ENCODE measurements around the gene RASSF5.
"Not testable (repeated sequence)": the region's sequence is repeated elsewhere in the genome, so short reads cannot be mapped to it uniquely, and the experiment has no call there.

RASSF5 gene

DNA sequence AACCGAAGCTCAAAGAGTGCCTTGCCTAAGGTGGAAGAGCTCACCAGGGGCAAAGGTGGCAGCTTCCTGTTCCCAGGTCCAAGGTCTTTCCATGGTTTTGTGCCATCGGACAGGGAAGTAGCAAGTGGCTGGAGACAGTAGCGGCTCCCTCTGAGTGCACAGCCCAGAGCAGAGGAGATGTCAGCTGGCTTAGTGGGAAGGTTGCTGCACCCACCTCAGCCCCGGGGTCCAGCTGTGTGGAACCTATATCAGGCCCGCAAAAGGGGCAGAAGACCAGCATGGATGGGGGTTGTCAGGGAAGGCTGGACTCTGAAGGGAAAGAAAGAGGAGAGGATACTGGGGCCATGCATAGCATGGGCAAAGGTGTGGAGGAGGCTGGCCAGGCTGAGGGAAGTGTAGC lies 30.2 kb upstream of the RASSF5 start:
- DNase-seq = no peak

DNA sequence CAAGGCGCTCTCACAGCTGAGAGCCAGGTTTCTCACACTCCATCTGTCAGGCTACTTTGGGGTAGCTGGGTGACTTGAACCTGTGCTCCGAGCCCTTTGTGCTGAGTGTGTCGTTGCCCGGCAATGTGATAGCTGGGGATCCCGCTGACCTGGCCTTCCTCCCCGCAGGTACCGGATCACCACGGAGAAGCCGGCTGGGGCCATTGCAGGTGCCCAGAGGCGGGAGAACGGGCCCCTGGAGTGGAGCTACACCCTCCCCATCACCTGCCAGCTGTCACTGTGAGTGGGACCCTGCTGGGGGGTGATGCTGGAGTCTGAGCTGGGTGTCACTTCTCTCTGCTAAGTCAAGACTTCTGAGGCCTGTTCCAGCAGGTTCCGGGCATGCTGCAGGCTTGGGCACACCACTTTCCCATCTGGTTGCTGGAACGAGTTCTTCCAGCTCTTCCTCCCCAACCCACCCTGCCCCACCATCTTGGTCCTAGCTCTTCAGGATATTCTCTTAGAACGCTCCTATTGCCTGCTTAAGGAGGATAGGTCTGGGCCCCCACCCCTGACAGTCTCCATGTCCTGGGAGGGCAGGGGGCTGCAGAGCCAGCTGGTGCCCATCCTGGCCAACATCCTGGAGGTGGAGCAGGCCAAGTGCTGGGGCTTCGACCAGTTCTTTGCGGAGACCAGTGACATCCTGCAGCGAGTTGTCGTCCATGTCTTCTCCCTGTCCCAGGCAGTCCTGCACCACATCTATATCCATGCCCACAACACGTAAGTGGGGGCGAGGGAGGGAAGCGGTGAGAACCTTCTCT lies 29.6 kb upstream of the RASSF5 start:
- DNase-seq = no peak

DNA sequence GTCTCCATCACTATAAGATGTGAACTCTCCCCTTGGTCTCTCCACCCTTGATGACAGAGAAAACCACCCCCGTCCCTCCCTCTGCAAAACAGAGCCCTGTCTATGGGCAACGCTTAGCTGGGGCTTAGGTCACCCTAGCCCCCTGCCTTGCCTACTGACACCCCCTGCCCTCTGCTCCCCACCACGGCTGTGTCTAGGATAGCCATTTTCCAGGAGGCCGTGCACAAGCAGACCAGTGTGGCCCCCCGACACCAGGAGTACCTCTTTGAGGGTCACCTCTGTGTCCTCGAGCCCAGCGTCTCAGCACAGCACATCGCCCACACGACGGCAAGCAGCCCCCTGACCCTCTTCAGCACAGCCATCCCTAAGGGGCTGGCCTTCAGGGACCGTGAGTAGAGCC lies 28.6 kb upstream of the RASSF5 start:
- no peak for DNase-seq

DNA sequence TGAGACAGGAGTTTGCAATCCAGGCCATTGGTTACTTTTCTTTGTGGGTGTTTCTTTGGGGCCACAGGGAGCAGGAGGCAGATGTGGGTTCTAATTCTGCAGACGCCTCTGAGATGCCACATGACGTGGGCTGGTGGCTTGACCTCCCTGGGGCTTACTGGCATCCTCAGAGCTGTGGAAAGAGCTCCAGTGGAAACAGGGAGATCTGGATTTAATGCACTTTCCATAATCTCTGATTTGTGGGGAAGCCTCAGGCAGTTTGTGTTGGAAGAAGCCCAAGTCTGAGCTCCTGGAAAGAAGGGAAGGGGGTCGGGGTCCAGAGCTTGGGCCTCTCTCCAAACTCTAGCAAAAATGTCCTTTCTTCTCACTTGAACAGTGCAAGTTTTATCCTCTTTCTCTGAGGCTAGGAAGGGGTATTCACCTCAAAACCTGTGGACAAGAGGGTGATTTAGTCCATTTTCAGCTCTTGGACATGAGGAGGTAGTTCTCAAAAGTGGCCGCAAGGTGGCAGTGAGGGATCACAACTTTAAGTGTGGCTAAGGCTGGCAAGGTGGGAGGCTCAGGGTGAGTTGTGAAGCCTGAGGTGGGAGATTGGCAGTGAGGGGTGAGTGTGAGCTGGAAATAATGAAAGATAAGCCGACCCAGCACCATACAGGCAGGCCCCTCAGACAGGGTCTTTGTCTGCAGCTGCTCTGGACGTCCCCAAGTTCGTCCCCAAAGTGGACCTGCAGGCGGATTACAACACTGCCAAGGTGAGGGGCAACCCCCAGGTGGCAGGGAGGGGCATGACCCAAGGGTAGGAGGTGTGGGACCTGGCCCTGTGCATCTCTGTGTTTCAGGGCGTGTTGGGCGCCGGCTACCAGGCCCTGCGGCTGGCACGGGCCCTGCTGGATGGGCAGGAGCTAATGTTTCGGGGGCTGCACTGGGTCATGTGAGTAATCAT lies 27.9 kb upstream of the RASSF5 start:
- peak; percentile 13 for DNase-seq

DNA sequence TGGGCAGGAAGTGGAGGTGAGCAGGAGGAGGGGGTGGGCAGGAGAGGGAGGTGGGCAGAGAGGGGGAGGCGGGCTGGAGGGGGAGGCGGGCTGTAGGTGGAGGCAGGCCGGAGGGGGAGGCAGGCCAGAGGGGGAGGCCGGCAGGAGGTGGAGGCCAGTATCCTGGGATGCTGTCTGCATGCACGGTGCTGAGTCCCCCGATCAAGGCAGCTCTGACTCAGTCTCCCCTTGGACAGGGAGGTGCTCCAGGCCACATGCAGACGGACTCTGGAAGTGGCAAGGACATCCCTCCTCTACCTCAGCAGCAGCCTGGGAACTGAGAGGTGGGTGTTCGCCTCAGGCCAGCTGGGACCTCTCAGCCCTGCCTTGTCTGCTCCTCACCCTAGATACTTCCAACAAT lies 27.1 kb upstream of the RASSF5 start:
- DNase-seq = no peak

DNA sequence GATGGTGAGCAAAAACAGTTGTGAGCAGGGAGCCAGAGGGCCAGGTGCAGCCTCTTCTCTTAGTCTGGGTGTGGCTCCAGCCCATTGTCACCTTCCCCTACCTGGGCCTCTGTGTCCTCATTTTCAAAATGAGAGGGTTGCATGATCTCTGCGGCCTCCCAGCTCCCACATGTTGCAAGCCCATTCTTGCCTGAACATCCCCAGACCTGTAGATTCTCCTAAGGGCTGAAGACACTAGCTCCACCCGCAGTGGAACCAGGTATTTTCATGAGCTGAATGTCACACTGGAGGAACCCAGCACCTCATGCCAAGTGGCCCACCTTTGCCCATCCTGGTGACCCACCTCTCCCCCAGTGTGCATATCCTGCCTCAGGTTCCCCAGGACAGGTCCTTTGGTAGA lies 24.7 kb upstream of the RASSF5 start:
- DNase-seq = no peak

DNA sequence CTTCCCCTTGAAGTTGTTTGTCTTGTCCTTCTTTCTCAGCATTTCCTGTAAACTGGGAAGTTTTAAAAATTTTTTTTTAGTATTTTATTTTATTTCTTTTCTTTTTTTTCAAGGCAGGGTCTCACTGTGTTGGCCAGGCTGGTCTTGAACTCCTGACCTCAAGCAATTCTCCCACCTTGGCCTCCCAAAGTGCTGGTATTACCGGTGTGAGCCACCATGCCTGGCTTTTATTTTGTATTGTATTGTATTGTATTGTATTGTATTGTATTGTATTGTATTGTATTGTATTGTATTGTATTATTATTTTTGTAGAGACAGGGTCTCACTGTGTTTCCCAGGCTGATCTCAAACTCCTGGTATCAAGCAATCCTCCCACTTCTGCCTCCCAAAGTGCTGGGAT lies 23.5 kb upstream of the RASSF5 start:
- DNase-seq = not testable (repeated sequence)

DNA sequence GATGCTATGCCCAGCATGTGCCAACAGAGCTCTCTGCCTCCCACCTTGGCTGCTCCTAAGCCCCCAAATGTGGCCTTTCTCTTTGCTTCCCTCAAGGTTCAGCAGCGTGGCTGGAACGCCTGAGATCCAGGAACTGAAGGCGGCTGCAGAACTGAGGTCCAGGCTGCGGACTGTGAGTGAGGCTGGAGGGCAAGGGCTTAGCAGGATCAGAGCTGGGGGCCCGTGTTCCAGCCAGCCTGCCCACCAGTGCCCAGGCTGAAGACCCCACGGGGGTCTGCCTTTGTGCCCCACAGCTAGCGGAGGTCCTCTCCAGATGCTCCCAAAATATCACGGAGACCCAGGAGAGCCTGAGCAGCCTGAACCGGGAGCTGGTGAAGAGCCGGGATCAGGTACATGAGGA lies 22.4 kb upstream of the RASSF5 start:
- DNase-seq = no peak

DNA sequence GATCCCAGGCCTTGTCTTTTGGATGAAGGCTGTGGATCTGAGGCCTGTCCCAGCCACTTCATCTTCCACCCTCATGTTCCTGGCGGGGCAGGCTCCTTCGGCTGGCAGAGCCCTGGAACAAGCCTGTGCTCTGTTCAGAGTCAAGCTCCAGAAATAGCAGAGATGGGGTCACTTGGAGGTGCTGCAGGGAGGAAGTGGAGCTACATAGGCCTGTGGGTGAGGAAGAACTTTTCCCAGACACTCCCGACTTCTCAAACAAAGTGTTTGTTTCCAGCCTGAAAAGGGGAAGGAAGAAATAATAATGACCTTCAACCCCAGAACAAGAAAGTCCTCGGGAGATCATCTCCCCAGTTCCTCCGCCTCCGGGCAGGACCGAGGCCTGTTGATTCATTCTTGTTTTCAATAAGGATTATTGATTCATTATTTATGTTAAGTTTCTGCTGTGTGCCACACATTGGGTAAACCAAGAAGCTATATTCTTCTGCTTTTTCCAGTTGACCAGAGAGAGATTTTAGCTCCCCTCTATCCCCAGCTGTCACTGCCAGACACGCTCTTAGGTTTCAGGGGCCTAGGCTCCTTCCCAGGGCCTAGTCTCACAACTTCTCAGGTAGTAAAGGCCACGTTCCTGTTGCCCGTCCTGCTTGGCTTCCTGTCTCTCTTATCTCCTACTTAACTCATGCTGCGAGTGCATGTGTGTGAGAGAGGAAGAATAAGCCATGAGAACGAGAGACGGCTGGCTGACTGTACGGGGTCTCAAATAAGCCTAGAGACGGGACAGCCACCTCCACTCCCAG lies 20.1 kb upstream of the RASSF5 start:
- no peak for DNase-seq

DNA sequence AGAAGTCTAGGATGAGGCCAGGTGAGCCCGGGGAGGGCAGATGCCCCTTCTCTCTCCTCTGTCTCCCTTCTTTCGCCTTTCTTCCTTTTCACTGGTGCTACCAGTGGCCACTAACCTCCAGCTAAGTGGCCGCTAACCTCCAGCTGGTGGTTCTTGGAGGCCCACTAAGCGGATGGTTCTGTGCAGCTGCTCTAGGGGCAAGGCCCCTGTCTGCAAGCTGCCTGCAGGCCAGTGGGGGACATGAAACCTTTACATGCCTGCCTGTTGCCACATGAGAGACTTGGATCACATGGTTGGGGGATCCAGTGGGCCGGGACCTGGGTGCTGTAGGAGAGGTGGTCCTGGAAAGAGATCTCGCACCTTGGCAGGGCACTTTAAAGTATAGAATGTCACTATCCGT lies 19.4 kb upstream of the RASSF5 start:
- no peak for DNase-seq

DNA sequence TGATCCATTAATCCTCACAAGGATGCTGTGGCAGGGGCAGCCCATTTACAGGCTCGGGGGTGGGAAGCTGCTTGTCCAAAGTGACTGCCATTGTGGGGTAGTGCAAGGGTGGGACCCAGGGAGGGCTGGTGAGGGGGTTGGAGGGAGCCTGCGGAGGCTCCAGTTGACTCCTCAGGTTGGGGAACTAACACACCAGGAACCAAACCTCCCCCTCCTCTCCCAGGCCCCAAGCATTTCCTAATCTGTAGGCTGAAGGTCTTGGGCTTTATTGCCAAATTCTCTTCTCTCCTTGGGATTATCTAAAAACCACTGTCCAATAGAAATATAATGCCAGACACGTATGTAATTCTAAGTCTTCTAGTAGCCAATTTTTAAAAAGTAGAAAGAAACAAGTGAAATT lies 18.9 kb upstream of the RASSF5 start:
- DNase-seq = no peak

DNA sequence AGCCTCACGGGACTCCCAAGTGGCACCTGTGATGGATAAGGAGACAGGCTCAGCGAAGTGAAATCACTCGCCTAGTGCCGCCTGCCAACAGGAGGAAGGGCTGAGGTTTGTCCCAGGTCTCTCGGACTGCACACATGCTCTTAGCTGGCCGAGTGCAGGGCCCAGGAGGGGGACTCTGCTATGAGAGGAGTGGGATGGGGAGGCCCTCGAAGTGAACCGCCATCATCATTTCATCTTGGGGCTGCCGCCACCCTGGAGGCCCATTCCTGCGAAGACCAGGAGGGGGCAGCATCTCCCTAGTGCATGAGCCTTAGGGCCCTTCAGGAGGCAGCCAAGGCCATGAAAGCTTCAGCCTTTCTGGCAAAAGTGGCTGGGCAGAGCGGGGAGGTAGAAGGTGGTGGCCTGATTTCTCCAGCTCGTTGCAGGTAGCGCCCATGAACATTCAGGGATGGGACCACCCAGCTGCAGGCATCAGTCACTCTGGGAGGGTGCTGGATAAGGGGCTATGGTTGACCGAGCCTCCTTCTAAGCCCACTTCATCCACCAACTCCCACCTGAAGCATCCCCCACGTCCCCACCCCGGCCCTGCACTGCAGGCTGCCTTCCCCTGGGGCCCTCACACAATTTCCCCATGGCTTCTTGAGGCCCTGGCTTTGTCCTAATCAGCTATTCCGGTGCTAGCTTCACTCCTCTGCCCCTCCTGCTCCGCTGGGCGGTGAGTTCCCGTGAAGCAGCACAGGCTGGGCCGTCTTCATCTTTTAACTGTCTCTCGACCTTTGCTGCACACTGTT lies 17.2 kb upstream of the RASSF5 start:
- peak; percentile 27 for DNase-seq

DNA sequence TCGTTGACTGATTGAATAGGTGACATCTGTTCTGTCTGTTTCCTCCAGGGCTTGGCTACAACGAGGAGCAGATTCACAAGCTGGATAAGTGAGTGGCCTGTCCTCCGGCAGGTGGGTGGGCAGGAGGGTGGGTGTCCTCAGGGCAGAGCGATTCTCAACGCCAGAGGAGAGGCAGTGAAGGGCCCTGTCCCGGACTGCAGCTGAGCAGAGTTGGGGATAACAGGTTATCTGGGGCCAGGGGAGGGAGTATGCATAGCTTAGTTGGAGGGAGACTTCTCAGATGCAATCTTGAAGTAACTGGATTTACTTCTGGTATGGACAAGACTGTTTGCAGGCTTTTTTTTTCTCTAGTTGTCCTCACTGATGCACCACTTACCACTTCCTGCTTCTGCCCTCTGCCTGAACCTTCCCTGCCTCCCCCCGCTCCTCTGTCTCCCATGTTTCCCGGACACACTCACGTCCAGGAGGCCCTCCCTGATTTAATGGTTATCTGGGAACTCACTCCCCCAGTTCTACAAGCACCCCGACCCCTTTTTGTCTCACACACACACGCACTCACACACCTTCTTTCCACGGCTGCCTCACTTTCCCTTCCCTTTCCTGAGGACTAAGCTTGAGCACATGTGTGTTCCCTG lies 16.4 kb upstream of the RASSF5 start:
- no peak for DNase-seq

DNA sequence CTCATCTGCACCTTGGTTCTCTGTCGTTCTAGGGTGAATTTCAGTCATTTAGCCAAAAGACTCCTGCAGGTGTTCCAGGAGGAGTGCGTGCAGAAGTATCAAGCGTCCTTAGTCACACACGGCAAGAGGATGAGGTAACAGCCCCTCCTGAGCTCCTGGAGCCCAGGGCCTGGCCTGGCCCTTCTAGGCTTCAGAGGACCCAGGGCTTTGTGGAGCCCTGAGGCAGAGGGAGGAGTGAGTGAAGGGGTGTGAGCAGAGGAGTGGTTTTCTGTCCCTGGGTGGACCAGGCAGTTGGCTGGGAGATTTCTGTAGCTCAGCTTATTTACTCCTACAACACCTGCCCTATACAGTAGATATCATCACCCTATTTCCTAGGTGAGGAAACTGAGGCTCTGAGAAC lies 15.7 kb upstream of the RASSF5 start:
- DNase-seq = no peak

DNA sequence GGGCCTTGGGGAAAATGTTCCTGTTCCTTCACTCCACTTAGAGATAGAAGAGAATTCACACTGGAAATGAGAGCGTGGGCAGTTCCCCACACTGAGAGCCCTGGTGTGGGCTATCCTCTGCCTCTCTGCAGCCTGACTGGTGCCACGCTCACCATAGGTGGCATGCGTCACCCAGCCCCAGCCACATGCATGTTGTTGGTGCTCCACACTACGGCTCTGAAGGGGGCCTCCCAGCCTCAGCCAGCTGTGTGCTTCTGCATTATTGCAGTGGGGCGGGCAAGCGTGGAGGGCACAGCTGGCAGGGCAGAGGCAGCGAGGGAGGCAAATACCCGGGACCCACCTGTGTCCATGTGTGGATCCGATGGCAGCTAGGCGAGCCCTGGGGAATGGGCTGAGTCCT lies 14.7 kb upstream of the RASSF5 start:
- DNase-seq = no peak

DNA sequence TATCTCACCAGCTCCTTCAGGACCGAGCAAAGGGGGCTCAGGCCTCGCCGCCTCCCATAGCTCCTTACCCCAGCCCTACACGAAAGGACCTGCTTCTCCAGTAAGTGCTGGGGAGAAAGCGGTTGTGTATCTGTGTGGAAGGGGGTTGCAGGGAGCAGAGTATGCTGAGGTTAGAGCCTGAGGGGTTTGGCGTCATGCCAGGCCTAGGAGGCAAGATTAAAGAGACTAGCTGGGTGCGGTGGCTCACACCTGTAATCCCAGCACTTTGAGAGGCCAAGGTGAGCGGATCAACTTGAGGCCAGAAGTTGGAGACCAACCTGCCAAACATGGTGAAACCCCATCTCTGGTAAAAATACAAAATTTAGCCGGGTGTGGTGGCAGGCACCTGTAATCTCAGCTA lies 14.1 kb upstream of the RASSF5 start:
- no peak for DNase-seq

DNA sequence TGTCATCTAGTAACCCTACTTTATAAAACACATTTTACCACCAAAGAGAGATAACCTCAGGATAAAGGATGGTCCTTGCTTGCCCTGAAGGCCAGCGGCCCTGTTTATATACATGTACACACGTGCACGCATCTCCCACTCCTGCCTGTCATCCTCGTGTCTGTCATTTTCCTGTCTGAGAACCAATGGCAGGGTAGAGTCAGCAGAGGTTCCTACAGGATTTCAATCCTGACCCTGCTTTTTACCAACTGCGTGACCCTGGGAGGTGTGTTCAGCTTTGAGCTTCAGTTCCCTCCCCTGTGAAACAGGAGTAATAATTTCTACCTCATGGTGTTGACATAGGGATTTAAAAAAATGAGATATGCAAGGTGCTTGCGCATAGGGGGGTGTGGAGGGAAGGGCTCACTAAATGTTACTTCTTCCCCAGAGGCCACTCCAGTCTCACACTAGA lies 12.3 kb upstream of the RASSF5 start:
- no peak for DNase-seq

DNA sequence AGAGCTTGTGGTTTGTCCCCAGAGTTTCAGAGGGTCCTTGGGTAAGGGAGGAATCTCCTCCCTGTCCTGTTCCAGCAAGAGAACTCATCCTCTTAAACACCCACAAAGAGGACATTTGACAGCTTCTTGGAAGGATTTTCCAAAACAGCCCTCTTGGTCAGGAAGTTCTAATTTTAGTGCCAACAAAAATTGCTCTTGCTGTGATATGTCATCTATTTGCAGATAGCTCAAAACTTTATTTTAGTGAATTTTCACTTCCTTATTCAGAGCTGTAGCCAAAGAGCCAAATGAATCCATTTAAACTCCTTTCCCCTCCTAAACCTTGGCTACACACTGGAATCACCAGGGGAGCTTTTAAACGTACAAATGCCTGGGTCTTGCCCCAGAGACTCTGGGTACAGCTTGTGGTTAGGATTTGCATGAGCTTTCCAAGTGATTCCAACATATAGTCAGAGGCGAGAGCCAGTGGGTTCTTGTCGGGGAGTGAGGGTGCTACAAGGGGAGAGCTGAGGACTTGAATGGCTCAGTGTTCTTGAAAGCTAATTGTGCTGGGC lies 11.8 kb upstream of the RASSF5 start:
- DNase-seq = no peak

DNA sequence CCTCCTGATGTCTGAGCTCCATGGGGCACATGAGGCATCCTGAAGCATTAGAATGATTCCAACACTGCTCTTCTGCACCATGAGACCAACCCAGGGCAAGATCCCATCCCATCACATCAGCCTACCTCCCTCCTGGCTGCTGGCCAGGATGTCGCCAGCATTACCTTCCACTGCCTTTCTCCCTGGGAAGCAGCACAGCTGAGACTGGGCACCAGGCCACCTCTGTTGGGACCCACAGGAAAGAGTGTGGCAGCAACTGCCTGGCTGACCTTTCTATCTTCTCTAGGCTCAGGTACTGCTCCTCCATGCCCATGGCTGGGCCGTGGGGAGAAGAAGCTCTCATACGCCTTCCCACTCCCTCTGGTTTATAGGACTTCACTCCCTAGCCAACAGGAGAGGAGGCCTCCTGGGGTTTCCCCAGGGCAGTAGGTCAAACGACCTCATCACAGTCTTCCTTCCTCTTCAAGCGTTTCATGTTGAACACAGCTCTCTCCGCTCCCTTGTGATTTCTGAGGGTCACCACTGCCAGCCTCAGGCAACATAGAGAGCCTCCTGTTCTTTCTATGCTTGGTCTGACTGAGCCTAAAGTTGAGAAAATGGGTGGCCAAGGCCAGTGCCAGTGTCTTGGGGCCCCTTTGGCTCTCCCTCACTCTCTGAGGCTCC lies 11.1 kb upstream of the RASSF5 start:
- no peak for DNase-seq

DNA sequence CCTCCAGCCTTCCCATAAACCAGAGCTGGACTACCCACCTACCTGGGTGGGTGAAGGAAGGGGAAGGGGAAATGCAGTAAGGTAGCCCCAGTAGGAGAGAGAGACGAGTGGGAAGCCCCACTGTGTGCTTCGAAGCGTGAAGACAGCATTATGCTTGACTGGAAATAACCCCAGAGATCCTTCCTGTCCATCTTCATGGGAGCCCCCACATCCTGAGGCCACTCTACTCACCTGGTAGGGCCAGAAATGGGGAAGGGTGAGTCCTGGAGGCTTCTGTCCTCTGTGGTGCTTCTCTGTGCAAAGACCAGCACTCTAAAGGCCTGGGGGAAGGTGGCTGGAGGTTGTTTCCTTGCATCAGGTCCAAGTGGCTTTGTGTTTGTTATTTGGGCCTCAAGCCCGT lies 10.0 kb upstream of the RASSF5 start:
- no peak for DNase-seq

DNA sequence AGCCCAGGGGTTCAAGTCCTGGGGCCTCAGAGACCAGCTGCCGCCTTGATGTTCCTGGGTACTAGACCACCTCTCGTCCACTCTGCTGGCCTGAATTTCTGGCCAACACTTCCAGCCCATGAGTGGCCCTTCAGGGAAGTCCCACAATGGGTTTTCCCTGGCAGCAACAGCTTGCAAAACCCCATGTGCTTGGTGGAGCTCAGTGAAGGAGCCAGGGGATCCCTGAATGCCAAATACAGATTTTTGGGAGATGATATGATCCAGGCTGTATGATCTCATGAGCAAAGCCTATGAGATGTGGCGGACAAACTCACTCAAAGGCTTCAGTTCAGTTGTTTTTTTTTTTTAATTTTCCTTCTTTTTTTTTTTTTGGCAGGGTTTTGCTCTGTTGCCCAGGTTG lies 9.6 kb upstream of the RASSF5 start:
- no peak for DNase-seq
